HG02840 (cell line): ENCODE results near the gene BBS4.

Experiments
- ATAC-seq: cut with Tn5 transposase; IDR thresholded peaks from one replicate; pipeline ENCODE4 v1.9.1; 2021; ENCODE audit warnings: mild to moderate bottlenecking, moderate library complexity, moderate number of reproducible peaks; ENCODE audit not compliant: unreplicated experiment, low FRiP score

Gene BBS4

DNA sequence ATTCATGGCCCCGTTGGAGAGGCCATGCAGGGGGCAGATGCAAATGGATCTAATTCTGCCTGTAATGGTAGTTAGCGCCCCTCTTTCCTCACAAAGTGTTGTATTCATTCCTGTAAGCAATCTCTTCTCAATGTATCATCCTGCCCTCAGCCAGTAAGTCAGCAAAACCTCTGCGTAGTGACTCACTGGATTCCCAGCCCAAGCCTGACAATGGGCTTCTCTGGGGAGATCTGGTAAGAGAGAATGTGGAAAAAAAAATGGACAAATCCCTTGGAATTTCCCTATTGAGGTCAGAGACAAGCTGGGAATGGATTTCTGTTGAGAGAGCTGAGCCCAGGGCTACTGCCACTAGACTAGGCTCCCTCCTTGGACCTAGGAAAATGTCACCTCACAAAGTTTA is 72.2 kb downstream of the BBS4 start:
- ATAC-seq = no peak

DNA sequence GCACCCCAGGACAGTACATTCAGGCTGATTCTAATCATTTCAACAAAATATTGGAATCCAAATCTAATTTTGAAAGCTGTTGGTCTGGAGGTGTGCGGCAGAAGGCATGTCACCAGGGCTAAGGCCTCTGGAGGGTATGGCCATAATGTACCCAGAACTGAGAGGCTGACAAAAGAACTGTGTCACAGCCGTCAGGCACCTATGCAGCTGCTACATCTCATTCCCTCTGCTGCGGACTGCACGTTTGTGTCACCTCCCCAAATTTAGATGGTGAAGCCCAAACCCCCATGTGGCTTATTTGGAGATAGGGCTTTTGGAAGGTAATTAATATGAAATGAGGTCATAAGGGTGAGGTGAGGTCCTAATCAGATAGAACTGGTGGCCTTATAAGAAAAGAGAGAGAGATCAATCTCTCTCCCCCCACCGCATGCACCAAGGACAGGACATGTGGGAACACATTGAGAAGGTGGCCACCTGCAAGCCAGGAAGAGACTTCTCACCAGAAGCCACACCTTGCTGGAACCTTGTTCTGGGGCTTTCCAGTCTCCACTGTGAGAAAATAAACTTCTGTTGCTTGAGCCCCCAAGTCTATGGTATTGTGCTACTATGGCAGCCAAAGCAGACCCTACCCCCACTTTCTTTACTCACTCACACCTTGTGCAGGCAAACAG is 74.7 kb downstream of the BBS4 start:
- no peak for ATAC-seq

DNA sequence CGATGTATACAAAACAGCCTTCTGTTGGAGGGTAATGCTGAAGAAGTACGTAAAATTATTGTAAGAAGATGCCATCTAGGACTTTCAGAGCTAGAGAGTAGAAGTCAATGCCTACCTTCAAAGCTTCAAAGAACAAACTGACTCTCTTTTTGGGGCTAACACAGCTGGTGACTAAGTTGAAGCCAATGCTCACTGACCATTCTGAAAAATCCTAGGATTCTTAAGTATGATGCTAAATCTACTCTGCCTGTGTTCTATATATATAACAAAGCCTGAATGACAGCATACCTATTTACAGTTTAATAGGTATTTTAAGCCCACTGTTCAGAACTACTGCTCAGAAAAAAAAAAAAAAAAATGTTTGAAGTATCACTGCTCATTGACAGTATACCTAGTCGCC is 78.6 kb downstream of the BBS4 start:
- ATAC-seq = no peak

DNA sequence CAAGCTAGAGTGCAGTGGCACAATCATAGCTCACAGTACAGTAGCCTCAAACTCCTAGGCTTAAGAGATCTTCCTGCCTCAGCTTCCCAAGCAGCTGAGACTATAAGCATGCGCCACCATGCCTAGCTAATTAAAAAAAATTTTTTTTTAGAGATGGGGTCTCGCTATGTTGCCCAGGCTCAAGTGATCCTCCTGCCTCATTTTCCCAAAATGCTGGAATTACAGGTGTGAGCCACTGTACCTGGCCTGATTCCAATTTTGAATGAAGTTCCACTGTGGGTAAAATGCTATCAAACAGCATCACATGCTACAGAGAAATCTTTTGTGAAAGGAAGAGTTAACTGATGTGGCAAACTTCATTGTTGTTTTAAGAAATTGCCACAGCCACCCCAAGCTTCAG is 80.0 kb downstream of the BBS4 start:
- no peak for ATAC-seq

DNA sequence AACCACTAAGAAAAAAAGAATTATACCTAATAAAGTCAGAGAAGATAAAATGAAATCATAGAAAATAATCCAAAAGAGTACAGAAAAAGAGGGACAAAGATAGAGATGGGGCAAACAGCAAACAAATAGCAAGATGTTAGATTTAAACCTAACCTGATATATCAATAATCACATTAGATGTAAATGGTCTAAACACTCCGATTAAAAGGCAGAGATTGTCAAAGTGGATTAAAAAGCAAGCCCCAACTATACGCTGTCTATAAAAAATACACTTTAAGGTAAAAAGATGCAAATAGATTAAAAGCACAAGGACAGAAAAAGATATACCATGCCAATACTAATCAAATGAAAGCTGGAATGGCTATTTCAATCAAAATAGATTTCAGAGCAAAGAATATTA is 80.8 kb downstream of the BBS4 start:
- ATAC-seq = no peak

DNA sequence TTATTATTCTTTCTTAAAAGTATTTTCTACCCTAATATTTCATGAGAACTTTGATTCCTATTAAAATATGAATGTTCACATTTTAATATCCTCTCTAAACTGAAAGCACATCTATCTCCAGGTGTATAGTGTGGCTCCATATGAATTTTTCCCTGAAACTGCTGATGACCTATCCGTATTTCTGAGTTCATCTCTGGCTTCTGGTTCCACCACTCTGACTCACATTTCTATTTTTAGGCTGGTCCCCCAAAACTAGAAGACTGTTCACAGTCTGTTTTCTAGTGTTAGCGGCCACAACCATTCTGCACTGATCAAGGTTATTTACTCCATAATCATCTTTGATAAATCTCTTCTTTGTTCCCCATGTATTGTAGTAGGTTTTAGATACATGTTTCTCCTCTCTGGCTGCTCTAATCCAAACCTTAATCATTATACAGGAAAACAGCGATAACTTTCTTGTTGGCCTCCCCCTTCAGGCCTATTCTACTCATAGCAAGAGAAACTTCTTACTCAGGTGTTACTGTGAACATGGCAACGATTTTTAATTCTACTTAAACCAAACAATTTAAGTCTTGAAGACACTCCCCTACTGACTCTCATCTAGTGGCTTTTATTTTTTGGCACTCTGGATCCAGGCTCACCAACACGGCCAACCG is 84.8 kb downstream of the BBS4 start:
- ATAC-seq = no peak

DNA sequence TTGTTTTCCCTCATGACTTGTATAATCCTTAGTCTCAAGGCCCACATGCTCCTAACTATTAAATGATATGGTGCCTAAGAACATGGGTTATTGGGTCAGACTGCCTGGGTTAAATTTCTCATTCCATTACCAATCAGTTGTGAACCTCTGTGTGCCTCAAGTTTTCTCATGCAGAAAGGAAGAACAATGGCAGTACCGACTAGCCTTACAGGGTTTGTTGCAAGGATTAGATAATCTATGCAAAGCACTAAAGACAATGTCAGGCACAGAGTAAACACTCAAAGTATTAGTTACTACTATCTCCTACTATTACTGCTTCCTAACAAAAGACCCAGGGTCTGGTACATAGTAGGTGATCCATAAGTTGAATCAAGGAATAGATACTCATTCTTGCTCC is 85.3 kb downstream of the BBS4 start:
- no peak for ATAC-seq

DNA sequence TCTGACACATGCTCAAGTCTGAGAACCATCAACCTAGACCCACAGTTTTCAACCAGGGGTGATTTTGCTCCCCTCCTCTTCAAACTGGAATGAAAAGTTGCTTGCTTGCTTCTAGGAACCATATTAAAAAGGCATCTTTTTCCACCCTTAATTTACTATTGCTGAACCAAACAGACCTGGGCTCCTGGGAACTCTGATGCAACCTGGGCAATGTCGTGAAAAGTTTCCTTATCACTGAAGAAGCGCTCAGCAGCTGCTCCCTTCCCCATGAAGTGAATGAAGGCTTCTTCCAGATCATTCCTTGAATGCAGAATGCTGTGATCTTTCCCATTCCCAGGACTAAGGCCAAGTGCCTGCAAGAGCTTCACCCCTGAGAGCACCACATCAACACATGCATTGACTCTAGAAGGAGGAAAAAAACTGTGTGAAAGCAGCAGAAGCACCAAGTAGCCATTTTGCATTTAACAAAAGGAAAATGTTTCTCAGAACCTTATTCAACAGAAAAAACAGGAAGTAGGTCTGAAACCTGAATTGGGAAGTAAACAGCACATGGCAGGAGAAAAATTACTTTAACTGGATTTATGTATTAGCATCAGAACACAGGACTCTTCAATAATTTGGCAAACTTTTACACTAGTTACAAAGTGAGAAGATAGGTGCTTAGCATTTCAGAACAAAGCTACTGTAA is 88.8 kb downstream of the BBS4 start:
- ATAC-seq = no peak

DNA sequence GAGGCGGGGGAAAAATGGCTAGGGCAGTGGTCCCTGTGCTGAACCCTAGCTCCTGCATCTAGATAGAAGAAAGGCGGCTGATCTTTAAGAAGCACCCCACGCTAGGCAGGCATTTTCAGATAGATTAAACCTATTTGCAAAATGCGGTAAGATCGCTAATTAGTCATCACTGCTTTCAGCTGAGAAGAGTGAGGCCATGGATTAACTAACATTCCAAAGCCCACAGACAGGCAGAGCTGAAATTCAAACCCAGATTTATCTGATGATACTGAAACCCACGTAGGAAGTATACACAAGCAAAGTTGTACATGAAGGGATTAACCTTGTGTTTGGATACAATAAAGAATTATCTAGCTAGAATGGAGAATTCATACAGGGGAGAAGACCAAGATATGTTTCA is 92.8 kb downstream of the BBS4 start:
- no peak for ATAC-seq

DNA sequence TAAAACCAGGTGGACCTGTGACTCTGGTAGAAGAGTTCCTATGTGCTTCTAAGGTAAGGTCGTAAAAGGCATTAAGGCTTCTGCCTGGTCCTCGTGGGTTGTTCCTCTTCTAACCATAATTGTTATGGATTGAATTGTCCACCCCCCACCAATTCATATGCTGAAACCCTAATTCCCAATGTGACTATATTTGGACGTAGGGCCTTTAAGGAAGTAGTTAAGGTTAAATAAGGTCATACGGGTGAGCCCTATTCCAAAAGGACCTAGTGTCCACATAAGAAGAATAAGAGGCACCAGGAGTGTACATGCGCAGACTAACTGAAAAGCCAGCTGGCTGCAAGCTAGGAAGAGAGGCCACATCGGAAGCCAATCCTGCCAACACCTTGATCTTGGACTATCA is 95.6 kb downstream of the BBS4 start:
- ATAC-seq = no peak

DNA sequence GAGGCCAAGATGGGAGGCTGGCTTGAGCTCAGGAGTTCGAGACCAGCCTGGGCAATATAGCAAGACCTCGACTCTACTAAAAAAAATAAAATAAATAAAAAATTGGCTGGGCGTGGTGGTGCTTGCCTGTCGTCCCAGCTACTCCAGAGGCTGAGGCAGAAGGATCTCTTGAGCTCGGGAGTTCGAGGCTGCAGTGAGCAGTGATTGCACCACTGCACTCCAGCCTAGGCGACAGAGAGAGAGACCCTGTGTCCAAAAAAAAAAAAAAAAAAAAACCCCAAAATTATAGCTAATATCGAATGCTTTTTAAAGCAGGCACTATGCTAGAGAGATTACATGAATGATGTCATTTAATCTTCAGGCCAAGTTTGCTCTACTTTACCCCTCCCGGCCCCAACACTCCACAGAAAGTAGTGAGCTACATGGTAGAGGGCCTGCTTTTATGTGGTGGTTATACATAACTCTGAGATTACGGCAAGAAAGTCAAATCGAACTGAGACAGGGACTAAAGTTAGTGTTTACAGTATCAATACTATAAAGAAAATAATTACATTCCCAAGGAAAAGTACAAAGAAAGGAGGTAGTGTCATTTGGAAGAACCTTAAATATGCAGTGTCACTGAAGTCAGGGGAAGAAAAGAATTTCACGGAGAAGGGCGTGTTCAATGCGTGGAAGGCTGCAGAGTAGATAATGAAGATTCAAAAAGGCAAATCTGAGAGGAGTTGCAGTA is 96.4 kb downstream of the BBS4 start:
- no peak for ATAC-seq

DNA sequence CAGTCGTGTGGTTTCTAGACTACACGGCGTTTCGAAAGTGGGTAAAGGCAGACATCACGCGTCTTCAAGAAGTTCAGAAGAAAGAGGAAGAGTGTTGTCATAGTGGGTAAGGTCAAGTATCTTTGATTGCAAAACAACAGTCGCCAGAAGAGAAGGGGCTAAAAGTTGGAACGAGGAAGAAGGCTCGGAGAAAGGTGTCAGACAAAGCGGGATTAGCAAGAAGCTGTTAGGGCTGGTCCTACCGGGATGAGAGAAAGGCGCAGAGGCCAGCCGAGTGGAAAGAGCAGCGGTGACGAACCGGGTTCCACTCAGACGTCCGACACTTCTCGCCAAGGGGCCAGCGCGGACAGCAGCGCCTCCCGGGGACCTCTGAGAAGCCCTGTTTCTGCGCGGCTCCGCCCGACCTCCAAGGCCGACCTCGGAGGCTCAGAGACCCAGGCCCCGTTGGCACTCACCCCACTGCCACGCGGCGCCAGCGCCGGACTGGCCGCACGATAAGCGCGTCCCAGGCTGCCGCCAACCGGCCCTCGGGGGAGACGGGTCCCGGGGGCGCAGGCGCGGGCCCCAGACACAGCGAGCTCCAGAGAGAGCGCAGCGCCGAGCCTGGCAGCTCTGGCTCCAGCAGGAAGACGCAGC is 97.1 kb downstream of the BBS4 start:
- peak; percentile 40 for ATAC-seq

DNA sequence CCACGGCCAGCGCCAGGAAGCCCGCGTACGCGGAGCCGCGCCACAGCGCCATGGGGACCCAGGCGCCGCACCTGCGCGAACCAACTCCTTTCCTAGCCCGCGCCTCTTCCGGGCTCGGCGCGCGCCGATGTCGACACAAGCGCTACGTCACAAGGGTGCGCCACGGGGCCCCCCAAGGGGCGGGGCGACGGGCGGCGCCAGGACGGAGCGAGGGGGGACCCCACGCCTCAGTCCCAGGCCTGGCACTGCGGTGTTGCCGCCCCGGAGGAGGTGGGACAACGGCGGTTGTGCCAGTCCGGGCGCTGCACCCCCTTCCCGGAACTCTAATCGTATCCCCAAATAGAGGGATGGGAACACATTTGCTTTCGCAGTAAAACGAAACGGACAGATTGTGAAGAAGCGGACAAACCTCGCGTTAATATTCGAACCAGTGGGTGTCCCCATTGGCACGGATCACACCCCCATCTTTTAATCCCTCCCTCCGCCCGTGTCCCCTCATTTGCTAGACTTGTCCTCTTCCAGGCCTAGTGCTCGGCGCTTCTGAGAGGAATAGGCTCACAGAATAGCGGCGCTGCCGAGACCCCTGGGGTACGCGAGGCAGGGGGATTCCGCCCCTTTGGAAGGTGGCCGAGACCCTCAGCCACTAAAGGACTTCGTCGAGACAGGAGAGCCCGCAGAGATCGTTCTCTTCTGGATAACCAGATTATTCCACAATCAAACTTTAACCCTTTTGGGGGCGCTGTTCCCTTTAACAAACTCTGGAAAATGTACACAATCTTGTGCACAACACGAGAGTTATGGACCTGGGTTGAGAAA is 97.8 kb downstream of the BBS4 start, which contains the start of gene ADPGK:
Gene ADPGK (minus strand): TSS at position 119 of the 816 bp plus-strand sequence. CDS start 67 bp downstream, at position 52.
- ATAC-seq = peak; percentile 84

DNA sequence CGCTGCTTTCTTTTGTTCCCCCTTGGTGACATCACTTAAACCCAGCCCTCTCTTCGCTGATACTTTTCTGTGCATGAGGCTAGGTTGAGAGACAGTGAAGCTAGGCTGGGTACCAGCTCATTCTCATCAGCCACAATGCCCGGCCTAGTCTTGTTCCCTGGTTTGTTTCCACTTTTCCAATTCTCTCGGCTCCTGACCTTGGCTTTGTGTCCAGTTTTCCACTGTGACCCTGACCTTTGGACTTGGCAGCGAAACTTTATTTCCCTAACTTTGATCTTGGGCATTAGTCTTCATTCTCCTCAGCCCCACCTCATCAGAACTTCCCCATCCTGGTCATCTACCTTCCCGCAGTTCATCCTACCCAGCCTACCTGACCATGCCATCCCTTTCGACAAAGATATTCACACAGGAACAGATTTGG is 98.5 kb downstream of the BBS4 start:
- ATAC-seq = no peak

DNA sequence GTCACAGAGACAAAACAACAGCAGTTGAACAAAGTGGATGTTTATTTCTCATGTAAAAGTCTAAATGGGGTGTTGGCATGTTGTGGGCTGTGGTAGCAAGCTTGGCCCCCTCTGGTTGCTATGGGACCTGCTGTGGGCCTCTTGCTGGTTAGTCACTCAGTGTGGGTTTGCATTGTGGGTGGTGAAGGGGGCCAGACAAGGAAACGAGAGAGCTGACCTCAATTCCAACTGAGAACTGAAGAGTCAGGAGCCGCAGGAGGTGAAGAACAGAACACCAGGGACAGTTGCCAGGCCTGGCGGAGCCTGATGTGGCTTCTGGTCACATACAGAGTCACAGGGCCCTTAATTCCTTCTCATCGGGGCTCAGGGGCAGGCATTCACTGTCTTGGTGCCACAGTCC is 99.4 kb downstream of the BBS4 start:
- no peak for ATAC-seq

DNA sequence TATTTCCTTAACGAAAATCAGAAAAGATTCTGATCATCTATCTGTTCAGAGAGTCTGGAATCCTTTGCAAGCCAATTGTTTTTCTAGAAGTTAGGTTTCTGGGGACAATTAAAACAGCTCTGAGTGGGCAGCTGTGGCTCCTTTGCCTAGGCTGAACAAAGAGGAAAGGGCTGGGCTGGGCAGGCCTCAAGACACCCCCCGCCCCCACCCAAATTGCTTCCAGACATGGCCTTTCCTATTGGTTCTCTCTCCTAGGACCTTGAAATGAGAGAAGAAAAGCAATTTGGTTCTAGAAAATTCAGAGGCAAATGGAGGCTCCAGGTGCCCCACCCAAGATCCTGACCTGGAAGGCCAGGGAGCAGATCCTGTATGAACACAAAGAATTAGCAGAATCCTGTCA is 99.8 kb downstream of the BBS4 start:
- no peak for ATAC-seq

DNA sequence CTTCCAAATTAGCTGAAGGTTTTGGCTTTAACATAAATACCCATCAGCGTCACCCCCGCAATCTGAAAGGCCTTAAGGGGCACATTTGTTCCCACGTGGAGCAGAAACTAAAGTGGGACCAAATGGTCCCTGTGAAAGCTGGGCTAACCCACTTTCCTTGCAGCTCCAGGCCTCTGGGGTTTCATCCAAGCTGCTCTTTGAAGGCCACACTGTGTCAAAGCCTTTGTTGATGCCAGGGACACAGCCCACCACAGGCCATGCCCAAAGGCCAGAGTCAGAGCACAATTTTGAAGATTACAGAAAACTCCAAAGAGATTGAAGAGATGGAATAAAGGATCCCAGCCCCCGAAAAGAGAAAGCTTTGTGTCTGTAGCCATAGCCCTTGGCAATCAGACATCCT is 100.2 kb downstream of the BBS4 start:
- no peak for ATAC-seq

DNA sequence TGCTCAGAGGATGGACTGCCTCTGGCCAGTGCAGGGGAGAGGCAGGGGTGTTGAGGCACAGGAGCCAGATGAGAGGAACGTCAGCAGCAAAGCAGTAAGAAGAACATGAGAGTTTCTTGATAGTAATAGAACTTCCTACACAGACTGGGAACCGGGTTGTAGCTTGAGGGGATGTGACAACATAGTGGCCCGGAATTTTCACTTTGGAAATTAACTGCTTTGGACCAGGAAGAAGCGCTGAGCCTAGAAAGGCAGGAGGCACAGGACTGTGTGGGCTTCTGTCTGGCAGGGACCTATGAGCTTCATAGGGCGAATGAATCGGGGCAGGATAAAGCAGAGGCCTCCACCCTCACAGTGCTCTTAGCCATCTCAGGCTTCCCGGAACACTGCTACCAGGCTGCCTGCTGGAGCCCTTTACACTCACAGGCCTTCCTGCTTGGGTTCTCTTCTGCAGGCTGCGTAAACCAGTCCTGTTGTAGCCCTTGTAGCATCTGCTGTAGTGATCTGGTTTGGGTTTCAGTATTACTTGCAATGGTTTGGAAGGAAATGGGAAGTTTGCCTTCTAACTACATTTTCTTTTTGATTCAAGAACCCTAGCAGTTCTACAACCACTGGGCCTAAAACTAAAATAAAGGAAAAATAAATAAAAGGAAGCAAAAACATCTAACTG is 100.8 kb downstream of the BBS4 start:
- ATAC-seq = no peak

DNA sequence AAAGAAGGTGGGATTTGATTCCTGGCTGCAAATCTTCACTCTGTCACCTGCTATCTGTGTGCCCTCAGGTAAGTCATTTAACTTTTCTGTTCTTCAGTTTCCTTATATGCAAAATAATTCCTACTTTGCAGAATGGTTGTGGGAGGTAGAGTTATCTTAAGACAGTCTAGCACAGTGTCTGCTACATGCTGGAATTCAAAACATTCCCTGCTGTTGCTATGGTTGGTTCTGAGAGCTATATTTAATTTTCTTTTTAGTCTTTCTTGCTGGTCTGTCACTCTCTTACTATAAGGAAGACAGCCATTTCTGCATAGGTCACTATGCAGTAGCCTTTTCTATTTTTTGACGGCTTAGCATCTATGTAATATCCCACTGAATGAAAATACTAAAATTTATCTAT is 101.5 kb downstream of the BBS4 start:
- no peak for ATAC-seq
